NCI-H82 treated with DMSO at 0.1 percent for 48 hours (cell line): ENCODE data around the gene DPP4.

Source experiments
- DNase-seq: peaks from one replicate; lab custom pipeline; 2025; ENCODE audit not compliant: unreplicated experiment; lab: John Stamatoyannopoulos, UW

The DPP4 gene

GRCh38 chr2:162085090-162085891, 11.3 kb upstream of the DPP4 start:
- no peak for DNase-seq

DNA sequence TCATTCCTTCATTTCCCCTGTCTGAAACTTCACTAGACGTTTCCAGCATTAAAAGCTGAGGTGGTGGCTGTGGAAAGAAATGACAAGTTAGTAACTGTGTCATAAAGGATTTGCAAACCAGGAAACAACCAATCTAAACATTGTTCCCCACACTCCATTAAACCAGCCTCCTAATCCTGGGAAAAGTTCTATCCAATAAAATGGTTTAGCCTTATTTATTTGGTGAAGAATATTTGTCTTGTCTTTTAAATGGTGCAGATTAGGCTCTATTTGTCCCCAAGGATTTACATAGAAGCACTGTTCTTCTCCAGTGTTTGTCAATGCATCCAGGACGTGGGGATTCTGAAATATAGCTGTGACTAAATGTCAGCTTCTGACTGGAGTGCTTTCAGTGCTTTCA, 10.5 kb upstream of the DPP4 start:
- DNase-seq, result peak; percentile 76

DNA sequence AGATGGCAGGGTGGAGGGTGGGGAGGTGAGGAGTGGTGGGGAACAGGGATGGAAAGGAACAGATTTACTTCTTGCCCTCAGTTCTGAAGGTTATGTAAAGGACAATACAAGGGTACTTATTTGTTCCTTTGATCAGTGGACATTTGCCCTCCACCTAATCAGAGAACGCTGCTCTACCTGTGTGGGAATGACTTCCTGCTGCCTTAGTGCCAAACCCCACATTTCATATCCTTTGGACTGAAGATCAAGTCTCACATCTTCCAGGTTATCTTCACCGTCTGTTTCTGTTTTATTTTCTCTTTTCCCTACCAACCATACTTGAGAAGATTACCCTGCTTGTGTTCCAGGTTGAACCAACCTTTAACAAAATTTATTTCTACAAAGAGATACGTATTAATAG, 8.7 kb upstream of the DPP4 start:
- no peak for DNase-seq

DNA sequence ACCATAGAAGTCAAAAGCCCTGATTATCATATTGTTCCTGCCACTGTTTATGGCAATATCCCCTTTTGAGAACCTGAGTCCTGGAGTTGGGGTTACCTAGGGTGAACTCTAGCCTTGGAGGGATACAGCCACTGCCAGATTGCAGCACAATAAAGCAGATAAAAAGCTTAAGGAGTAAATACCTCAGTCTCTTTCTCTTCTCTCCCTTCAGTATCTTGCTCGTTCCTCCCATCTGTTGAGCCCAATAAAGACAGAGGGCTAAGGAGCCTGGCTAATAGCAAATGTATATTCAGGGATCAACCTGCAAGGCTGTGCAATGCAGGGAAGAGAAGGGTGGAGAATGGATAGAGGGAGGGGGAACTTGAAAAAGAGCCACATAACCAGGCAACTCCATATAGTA, 8.0 kb upstream of the DPP4 start:
- DNase-seq, result peak; percentile 96

DNA sequence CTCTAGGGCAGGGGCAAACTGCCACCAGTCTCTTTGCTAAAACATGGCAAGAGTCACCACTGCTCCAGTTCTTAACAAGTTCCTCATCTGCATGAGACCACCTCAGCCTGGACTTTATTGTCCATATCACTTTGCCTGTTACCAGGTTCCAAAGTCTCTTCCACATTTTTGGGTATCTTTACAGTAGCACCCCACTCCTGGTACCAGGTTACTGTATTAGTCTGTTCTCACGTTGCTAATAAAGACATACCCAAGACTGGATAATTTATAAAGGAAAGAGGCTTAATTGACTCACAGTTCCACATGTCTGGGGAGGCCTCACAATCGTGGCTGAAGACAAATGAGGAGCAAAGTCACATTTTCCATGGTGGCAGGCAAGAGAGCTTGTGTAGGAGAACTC, 5.5 kb upstream of the DPP4 start:
- no peak for DNase-seq

GRCh38 chr2:162075689-162076132, 1.7 kb upstream of the DPP4 start:
- no peak for DNase-seq

DNA sequence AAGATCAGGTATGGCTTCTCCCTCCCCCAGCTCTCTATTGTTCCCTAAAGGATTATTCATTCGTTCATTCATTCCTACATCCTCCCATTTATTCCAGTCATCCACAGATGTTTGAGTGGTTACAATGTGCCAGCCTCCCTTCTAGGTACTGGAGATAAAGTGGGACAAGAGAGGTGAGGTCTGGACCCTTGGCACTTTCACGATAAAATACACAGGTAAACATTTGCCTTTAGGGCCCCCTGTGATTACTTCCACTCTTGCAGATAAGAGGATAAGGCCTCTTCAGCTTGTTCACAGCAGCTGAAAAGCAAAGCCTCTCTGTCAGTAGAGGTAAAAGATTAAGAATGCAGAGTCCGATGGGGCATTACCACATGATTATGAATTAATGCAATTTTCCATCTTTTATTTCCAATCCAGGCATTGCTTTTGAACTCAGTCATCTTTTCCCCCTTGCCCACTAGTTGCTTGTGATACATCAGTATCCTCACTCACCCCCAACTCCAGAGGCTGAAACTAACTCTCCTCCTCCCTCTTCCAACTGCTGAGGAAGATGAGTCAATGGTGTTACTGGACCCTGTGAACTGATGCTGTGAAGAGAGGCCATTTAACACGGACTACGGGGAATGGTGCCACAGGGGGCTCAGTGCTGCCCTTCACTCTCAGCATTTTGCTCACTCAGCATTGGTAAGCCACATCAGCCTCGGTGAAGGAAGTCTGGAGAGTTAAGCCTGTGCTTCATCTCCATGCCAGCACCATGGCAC, 1.1 kb upstream of the DPP4 start:
- peak; percentile 32 for DNase-seq

GRCh38 chr2:162074632-162074895, 549 bp upstream of the DPP4 start:
- no peak for DNase-seq

GRCh38 chr2:162072976-162073887, 783 bp downstream of the DPP4 start:
- DNase-seq, result no peak

DNA sequence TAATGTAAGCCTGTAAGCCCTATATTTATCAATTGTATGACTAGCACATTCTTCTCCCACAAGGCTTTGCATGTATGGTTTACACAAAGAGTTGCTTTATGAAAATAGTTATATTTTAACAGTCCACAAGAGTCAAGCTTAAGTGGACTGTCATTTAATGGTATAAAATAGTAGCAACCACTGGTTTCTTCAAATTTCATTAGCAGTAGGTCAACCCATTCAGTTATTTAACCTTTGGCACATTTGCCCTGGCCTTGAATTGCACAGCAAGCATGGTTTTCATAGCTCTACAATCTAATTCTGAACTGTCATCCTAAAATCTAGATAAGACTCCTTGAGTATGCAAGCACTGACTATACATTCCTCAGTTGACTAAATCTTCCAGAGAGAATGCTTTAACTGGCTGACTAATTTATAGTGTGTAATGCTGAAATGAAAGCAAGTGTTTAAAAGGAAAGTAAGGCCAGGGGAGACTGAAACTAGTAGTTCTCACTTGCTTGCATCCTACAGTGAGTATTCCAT, 1.8 kb downstream of the DPP4 start:
- no peak for DNase-seq

GRCh38 chr2:162071001-162071400, 3.0 kb downstream of the DPP4 start:
- DNase-seq, result no peak

- no peak for DNase-seq
These were observed 3.6 kb downstream of the DPP4 start for GRCh38 chr2:162070228-162070936.

GRCh38 chr2:162069267-162069903, 4.6 kb downstream of the DPP4 start:
- no peak for DNase-seq

DNA sequence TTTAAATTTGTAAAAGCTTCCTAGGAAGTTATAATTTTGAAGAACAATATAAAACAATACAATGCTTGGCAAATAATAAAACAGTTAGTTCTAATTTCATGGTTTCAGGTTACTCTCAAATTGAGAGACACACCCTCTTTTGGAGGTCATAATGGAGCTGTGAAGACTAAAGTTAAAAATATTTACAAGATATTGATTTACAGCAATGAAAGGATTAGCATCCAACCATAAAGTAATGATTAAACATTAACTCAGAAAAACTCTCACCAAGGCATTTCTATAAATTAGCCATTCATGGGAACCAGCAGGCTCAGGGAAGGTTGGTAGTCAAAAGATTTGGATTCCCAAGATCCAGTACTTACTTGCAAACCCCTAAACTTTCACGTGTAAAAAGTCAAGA, 6.4 kb downstream of the DPP4 start:
- DNase-seq, result no peak

GRCh38 chr2:162065767-162066166, 8.2 kb downstream of the DPP4 start:
- no peak for DNase-seq

GRCh38 chr2:162063899-162064298, 10.1 kb downstream of the DPP4 start:
- no peak for DNase-seq

DNA sequence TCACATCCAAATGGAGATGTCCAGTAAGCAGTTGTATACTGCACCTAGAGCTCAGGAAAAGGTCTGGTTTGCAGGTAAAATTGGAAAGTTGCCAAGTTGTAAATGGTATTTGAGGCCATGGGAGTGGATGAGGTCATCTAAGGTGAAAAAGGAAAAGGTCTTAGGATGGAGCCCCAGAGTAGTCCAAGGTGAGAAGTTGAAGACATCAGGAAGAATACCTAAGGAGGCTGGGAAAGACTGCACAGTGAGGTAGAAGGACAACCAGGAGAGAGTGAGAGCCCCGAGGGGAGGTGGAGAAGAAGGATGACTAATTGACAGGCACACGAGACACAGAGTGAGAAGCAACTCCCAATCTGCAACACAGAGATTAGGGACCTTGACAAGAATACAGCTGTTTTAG, 10.7 kb downstream of the DPP4 start:
- no peak for DNase-seq

GRCh38 chr2:162062559-162062958, 11.5 kb downstream of the DPP4 start:
- no peak for DNase-seq

DNA sequence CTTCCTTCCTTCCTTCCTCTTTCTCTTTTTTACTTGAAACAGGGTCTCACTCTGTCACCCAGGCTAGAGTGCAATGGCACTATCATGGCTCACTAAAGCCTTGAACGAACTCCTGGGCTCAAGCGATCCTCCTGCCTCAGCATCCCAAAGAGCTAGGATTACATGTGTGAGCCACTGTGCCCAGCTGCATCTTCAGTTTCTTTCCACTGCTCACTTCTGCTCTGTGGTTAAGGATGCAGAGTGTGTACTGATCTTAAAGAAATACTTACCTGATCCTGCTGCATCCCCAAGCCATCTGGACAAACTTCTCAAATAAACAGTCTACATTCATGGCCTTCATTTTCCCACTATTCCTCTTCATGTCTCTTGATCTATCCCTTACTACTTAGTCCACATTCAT, 13.0 kb downstream of the DPP4 start:
- no peak for DNase-seq

DNA sequence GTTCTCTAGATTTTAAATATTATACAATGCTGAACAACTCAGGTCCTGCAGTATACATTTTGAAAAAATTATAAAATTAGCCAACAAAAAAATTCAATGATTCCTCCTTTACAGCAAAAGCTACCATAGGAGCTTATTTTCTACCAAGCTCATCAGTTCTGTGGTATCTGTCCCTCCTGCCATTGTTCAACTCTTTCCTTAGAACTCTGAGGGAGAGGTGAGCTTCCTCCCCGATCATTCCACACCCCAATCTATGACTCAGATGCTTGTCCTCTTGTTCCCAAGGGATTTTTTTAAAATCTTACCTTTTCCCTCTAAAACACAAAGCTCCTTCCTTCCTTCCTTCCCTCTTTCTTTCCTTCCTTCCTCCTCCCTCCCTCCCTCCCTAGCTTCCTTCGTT, 13.5 kb downstream of the DPP4 start:
- DNase-seq, result no peak
